DOHH2 (cell line): ENCODE data around the gene PHF2.

ENCODE experiments used
- H3F3A ChIP-seq: fragments of 200-600 bp; sonication (generic), shearing (Covaris generic); 2 replicates; pipeline ENCODE4 v1.6.0; 2016; ENCODE audit warnings: antibody characterized with exemption, mild to moderate bottlenecking; ENCODE audit not compliant: control insufficient read depth, insufficient read depth
- H3K27ac ChIP-seq: fragments of 200-600 bp; sonication (generic); 2 replicates; pipeline ENCODE4 v1.5.1; 2014; ENCODE audit warnings: low read depth, mild to moderate bottlenecking, low read length, moderate library complexity
- H3K27me3 ChIP-seq: fragments of 200-600 bp; sonication (generic); 2 replicates; pipeline ENCODE4 v1.6.1; 2014; ENCODE audit warnings: mild to moderate bottlenecking, low read length, mixed read lengths; ENCODE audit not compliant: control insufficient read depth
- H3K36me3 ChIP-seq: fragments of 200-600 bp; sonication (generic); 2 replicates; pipeline ENCODE4 v1.6.1; 2014; ENCODE audit warnings: mild to moderate bottlenecking, low read length, moderate library complexity, mixed read lengths; ENCODE audit not compliant: control insufficient read depth
- H3K4me1 ChIP-seq: fragments of 200-600 bp; sonication (generic); 2 replicates; pipeline ENCODE4 v1.6.1; 2014; ENCODE audit warnings: mild to moderate bottlenecking, low read length, mixed read lengths; ENCODE audit not compliant: control insufficient read depth
- H3K4me2 ChIP-seq: fragments of 200-600 bp; sonication (generic); 2 replicates; pipeline ENCODE4 v1.6.0; 2014; ENCODE audit warnings: mild to moderate bottlenecking, low read length, moderate library complexity
- H3K4me3 ChIP-seq: fragments of 200-600 bp; sonication (generic); 2 replicates; pipeline ENCODE4 v1.5.1; 2014; ENCODE audit warnings: mild to moderate bottlenecking, low read length, mixed read lengths
- H3K79me2 ChIP-seq: fragments of 200-600 bp; sonication (generic); 2 replicates; pipeline ENCODE4 v1.6.1; 2014; ENCODE audit warnings: mild to moderate bottlenecking, low read length, mixed read lengths; ENCODE audit not compliant: control insufficient read depth
- H3K9me2 ChIP-seq: fragments of 200-600 bp; sonication (generic); replicated peaks from 2 replicates; pipeline ENCODE4 v1.6.1; 2014; ENCODE audit warnings: mild to moderate bottlenecking, low read length, mixed read lengths; ENCODE audit not compliant: control insufficient read depth
- H3K9me3 ChIP-seq: fragments of 200-600 bp; sonication (generic); 2 replicates; pipeline ENCODE4 v1.6.1; 2014; ENCODE audit warnings: antibody characterized with exemption, low read length, mixed read lengths; ENCODE audit not compliant: control insufficient read depth, insufficient read depth
- H4K20me1 ChIP-seq: fragments of 200-600 bp; sonication (generic); 2 replicates; pipeline ENCODE4 v1.6.0; 2014; ENCODE audit warnings: low read depth, mild to moderate bottlenecking, antibody characterized with exemption, low read length, moderate library complexity; ENCODE audit not compliant: control insufficient read depth, insufficient read depth
- CTCF ChIP-seq: fragments of 200-600 bp; sonication (generic); IDR thresholded peaks from one replicate; pipeline ENCODE4 v1.5.1; 2014; ENCODE audit warnings: antibody characterized with exemption, mild to moderate bottlenecking, low read depth, low read length; ENCODE audit not compliant: poor library complexity, severe bottlenecking
- EZH2phosphoT487 ChIP-seq: fragments of 200-600 bp; sonication (generic); IDR thresholded peaks from 2 replicates; pipeline ENCODE4 v1.6.1; 2017; ENCODE audit warnings: borderline replicate concordance, mild to moderate bottlenecking, antibody characterized with exemption, low read length, moderate library complexity, mixed read lengths

PHF2 gene

GRCh38 chr9:93620881-93621820, 44.8 kb downstream of the PHF2 start:
- H3K27ac ChIP-seq: no peak overlapping the region
- no peaks in the 10 kb centered on the region for H3K4me1 ChIP-seq
- H3K79me2 ChIP-seq: peaks cover 44% of the 10 kb centered on the region
- no peak overlapping the region for H3K4me3 ChIP-seq
- no peaks in the 10 kb centered on the region for H4K20me1 ChIP-seq
- no peaks in the 10 kb centered on the region for H3K9me3 ChIP-seq
- H3K4me2 ChIP-seq: no peak overlapping the region
- H3F3A ChIP-seq: no peaks in the 10 kb centered on the region
- H3K9me2 ChIP-seq: no peaks in the 10 kb centered on the region
- H3K27me3 ChIP-seq: no peaks in the 10 kb centered on the region
- TF ChIP-seq CTCF (no peak), EZH2phosphoT487 (no peak)
- no peaks in the 10 kb centered on the region for H3K36me3 ChIP-seq

- no peaks in the 10 kb centered on the region for H3K36me3 ChIP-seq
- H4K20me1 ChIP-seq: no peaks in the 10 kb centered on the region
- H3K4me2 ChIP-seq: no peak overlapping the region
- H3K79me2 ChIP-seq: peaks cover 49% of the 10 kb centered on the region
- no peak for TF ChIP-seq CTCF
- TF ChIP-seq EZH2phosphoT487: no peak
- no peak overlapping the region for H3K27ac ChIP-seq
- no peaks in the 10 kb centered on the region for H3K27me3 ChIP-seq
- peaks cover 4% of the 10 kb centered on the region; the same call in 1 of the 2 replicates for H3K9me3 ChIP-seq
- H3K9me2 ChIP-seq: no peaks in the 10 kb centered on the region
- H3K4me3 ChIP-seq: no peak overlapping the region
- H3F3A ChIP-seq: no peaks in the 10 kb centered on the region
- no peaks in the 10 kb centered on the region for H3K4me1 ChIP-seq
These were observed 45.5 kb downstream of the PHF2 start for GRCh38 chr9:93621922-93622321.

- no peak overlapping the region for H3K4me3 ChIP-seq
- peaks cover 9% of the 10 kb centered on the region for H3K9me3 ChIP-seq
- H3K36me3 ChIP-seq: no peaks in the 10 kb centered on the region; the same call in none of the 2 replicates
- H3K9me2 ChIP-seq: no peaks in the 10 kb centered on the region
- H3K4me2 ChIP-seq: no peak overlapping the region
- H3K4me1 ChIP-seq: no peaks in the 10 kb centered on the region
- H3K27me3 ChIP-seq: no peaks in the 10 kb centered on the region
- no peaks in the 10 kb centered on the region for H4K20me1 ChIP-seq
- peaks cover 56% of the 10 kb centered on the region for H3K79me2 ChIP-seq
- no peak overlapping the region for H3K27ac ChIP-seq
- TF ChIP-seq CTCF (no peak), EZH2phosphoT487 (no peak)
- no peaks in the 10 kb centered on the region for H3F3A ChIP-seq
These were observed 46.3 kb downstream of the PHF2 start for GRCh38 chr9:93622691-93623090.
